K562 treated with DMSO at 1 percent for 4 hours (cell line): ENCODE measurements around the gene OR2J3. TPM values are rescaled to one million over a fixed set of nuclear protein-coding genes. Genes with fewer than 3 reads are reported as not detected.

Experiments used
- total RNA-seq: library from RNA; unstranded; fragments of 300-600 nt; gene quantifications from 2 replicates; pipeline ENCODE4 v1.2.3, GENCODE V29; 2022; ENCODE audit not compliant: insufficient read depth

OR2J3 gene
- total RNA-seq: not detected in 2 replicates

DNA sequence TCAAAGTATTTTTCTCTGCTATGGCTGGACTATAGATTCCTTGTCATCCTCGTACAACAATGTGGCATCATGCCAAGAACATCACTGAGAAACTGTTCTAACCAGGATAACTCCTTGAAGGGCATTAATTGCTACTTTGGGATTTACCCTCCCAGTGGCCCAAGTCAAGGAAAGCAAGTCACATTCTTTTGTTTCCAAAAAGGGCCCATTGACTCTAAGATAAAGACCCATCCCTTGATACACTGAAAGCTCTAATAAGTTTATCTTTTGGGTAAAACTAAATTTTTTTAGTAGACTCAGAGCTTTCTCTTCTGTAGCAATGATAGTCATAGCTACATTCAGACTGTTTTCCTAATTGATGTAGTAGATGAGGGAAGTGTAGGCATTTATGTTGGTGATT is at the start of gene OR2J3:
TSS of gene OR2J3 (plus strand) at position 301 of the 400 bp plus-strand sequence. CDS start 3,833 bp downstream, outside the sequence.

DNA sequence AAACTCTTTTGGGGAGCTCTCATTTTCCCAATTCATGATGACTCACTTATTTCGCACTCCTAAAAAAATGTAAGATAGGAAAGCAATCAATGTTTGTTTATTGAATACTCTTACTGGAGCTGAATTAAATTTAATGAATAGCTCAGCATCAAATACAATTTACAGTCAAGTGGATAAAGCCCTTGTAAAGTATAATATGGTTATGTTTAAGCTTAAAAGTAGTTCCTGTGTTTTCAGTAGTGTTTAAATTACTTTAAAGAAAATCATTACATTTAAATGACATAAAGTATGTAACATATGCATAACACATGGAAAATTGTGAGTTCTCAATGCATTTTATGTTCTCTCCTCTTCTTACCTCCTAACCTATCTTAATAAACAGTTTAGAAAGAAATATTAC is 20.6 kb upstream of the OR2J3 start, which contains the start of gene OR2B3:
TSS of gene OR2B3 (minus strand) at position 101 of the 400 bp plus-strand sequence. CDS start at position 36, 65 bp downstream.

GRCh38 chr6:29099190-29099589 is 8.7 kb upstream of the OR2J3 start, which contains the start of gene OR2J1:
OR2J1 (plus strand) TSS chr6:29099490; CDS start chr6:29100943, 1,453 bp downstream.

Other genes with a start within 250 kb of the OR2J3 start
- 93.2 and 118 TPM in 2 replicates for gene TRIM27, start 184.1 kb upstream of the OR2J3 start, total RNA-seq
- 4.9 and 5.8 TPM in 2 replicates for gene ZNF311, start 102.7 kb upstream of the OR2J3 start, total RNA-seq
- not detected in 2 replicates for gene OR2W1, start 62.9 kb upstream of the OR2J3 start, total RNA-seq
- gene OR2B3, start 20.7 kb upstream of the OR2J3 start, total RNA-seq: not detected in 2 replicates
- gene OR2J1, start 8.6 kb upstream of the OR2J3 start, total RNA-seq: not detected in 2 replicates
- gene OR2J2, start 62.8 kb downstream of the OR2J3 start, total RNA-seq: not detected in 2 replicates
- gene OR14J1, start 193.6 kb downstream of the OR2J3 start, total RNA-seq: not detected in 2 replicates